Stimulated activated CD8-positive, alpha-beta memory T cell treated with anti-CD3 and anti-CD28 coated beads, Interleukin-7, amount 100 ng/mL, for 24 hours (primary cell): ENCODE data around the gene RHEX.

Source experiments
- DNase-seq: peaks from one replicate; pipeline ENCODE4 v3.0.0-alpha.2; 2020; ENCODE audit warnings: low read depth

The RHEX gene

GRCh38 chr1:206116873-206117150, 63.8 kb downstream of the RHEX start:
- no peak for DNase-seq

- no peak for DNase-seq
Observed at GRCh38 chr1:206117151-206117948, 64.4 kb downstream of the RHEX start, which contains the start of gene AVPR1B. AVPR1B (minus strand) TSS chr1:206117388; CDS start chr1:206116890, 498 bp downstream.

- DNase-seq, result no peak
Observed at GRCh38 chr1:206120406-206120805, 67.4 kb downstream of the RHEX start.

DNA sequence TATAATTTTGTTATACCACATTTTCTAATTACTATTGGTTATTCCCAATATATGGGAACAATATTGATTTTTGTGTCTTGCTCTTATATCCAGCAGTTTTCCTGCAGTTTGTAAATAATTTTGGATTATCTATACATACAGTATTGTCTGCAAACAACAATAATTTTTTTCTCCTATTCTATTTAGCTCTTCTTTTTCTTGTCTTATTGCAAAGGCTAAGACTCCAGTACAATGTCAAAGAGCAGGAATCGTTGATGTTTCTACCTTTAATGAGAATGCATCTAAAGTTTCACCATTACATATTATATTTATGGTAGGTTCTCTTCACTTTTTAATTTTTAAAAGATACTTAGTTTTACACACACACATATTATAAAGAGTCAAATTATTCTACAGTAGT, 68.3 kb downstream of the RHEX start:
- DNase-seq, result no peak

DNA sequence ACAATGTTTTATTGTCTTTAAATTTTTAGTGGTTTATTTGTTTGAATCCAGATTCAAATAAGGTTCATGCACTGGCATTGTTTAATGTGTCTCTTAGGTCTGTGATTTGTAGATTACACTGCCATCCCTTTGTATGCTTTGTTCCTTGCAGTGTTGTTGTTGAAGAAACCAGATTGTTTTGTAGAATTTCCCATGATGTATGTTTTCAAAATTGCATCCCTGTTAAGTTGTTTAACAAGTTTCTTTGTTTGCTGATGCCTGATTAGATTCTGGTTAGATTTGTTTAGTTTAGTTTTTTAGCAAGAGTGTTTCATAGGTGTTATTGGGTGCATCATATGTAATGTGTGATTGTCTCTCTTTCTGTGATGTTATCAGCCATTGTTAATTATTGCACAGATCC, 69.7 kb downstream of the RHEX start:
- no peak for DNase-seq

DNA sequence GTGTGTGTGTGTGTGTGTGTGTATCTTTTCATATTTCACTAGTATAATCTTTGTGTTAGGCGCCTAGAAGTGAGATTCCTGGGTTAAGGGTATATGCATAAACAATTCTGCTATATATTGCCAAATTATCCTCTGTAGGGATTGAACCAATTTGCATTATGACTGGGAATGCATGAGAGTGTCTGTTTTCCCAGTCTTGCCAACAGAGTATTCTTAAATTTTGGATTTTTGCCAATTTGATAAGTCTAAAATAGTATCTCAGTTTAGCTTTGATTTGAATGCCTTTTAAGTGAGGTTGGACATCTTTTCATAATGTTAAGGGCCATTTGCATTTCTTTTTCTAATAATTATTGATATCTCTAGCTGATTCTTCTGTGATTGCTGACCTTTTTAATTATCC, 72.4 kb downstream of the RHEX start:
- DNase-seq, result no peak

GRCh38 chr1:206127336-206127735, 74.4 kb downstream of the RHEX start:
- no peak for DNase-seq

GRCh38 chr1:206128196-206128595, 75.2 kb downstream of the RHEX start:
- no peak for DNase-seq

DNA sequence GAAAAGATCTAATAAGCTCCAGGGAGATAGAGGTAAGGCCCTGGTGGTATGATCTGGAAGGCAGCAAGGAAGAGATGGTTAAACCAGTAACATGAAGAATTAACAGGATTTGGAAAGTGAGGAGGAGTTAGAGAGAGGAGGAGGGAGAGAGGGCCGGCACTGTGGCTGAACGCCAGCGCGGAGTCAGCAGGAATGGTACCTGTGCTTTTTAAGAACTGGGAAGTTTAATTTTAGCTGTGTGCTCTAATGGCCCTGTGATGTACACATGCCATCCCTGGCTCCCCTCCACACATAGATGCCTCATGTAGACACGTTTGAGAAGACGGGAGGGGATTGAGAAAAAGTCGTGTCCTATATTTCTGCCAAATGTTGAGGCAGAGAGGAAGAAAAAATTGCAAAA, 78.1 kb downstream of the RHEX start:
- no peak for DNase-seq

GRCh38 chr1:206133751-206134415, 80.9 kb downstream of the RHEX start:
- no peak for DNase-seq

- no peak for DNase-seq
Observed at GRCh38 chr1:206135248-206135647, 82.3 kb downstream of the RHEX start.

DNA sequence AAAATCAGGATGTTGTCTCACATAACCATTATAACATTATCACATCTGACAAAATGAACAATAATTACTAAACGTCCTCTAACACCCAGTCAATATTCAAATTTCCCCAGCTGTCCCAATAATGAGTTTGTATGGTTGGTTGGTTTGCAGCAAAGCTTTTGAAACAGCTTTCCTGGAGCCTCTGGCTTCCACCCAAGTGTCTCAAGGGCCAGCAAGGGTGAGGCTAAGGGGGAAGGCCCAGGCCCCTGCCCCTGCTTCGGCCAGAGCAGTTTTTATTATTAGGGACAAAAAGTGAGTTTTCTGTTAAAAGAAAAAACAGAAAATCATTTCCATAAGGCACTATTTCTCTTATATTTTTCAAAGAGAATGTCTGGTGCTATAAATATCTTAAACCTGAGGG, 83.3 kb downstream of the RHEX start:
- DNase-seq, result no peak

- no peak for DNase-seq
Observed at GRCh38 chr1:206142011-206142410, 89.0 kb downstream of the RHEX start.

GRCh38 chr1:206142770-206143169, 89.8 kb downstream of the RHEX start:
- no peak for DNase-seq

DNA sequence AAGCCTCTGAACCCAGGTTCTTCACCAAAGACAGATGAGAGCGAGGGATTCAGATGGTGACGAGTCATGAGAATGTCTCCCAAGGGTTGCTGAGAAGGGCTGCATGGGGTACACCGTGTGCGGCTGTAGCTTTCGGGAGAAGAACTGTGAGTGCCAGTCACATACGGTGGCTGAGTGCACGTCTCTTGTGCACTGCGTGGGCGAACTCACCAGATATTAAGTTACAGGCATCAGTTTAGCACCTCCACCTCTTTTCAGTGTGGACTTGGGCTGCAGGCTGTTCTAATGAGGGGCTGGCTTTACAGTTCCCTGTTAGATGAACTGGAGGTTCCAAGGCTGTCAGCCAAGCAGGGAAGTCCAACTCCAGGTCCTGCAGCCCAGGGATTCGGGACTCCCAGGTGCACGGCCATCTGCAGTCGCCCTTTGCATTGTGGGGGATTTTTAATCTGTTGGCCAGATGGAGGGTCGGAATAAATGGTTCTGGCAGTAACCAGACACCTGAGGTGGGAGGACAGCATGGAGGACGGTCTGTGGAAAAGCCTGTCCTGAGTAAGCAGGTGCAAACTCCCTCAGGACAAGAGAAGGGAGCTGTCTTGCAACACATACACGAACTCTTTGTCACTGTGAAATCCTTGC, 90.7 kb downstream of the RHEX start:
- no peak for DNase-seq

DNA sequence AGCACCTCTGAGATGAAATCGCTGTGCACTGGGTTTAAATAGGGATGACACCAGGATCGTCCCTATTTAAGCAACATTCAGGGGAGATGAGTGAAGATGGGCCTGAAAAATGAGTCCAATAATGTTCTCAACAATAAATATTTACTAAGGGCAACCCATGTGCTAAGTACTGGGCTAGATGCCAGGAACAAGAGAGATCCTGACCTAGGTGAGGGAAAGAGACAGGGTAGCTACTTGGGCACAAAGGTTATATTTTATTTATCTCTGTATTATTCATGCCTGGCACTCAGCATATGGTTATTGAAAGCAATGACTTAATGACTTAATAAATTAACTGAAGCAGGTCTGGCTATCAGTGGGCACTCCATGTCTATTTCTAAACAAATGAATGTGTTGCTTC, 91.6 kb downstream of the RHEX start:
- DNase-seq, result no peak

DNA sequence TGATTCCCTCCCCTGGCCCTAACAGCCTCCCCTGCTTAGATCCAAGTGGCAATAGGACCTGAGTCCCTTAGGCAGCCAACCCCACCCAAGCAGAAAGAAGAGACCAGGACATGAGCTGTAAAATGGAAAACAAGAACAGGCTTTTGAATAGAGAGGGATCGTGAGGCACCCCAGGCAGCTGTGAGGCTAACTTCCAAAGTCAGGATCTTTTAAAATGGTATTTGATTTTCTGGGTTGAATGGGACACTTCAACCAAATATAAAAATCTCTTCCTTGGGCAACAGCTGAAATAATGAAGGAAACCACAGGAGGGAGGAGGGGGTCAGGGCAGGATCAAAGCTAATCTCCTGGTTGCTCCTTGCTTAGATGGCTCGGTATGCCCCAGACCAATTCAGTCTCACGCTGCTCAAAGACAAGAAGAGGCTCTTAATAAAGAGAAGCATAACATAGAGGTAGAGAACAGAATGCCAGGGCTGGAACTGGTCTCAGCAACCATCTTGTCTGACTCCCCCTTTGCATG, 92.9 kb downstream of the RHEX start:
- DNase-seq, result no peak
